Heart right ventricle (tissue), 16 donors: ENCODE results near the gene GUCY2F. TPM values are rescaled to one million over a fixed set of nuclear protein-coding genes. Genes with fewer than 3 reads are reported as not detected.

ENCODE experiments used
- ATAC-seq, 8 donors: fragments of 200-7000 bp; cut with Tn5 transposase; one replicate each; pipeline ENCODE4 v1.9.1; 2020; ENCODE audit warnings: mild to moderate bottlenecking in 8 of 8, moderate library complexity in 8 of 8, moderate number of reproducible peaks in 1 of 8
- DNase-seq, 2 donors: peaks; one replicate each; pipeline ENCODE4 v3.0.0-alpha.2; 2020
- H3K27ac ChIP-seq, 10 donors: fragments of 200-600 bp; sonication (generic) in 2 of 10; one replicate each; pipeline versions ENCODE4 v1.5.0 to v1.8.0; 2020 to 2022; ENCODE audit warnings: mild to moderate bottlenecking in 3 of 10
- H3K27me3 ChIP-seq, 7 donors: fragments of 200-600 bp; one replicate each; pipeline ENCODE4 v1.8.0; 2021 to 2022; ENCODE audit warnings: mild to moderate bottlenecking in 2 of 7
- H3K36me3 ChIP-seq, 9 donors: fragments of 200-600 bp; sonication (generic) in 1 of 9; one replicate each; pipeline versions ENCODE4 v1.5.0 to v1.8.0; 2020 to 2022; ENCODE audit warnings: mild to moderate bottlenecking in 2 of 9
- H3K4me1 ChIP-seq, 9 donors: fragments of 200-600 bp; sonication (generic) in 1 of 9; one replicate each; pipeline versions ENCODE4 v1.5.0 to v1.8.0; 2020 to 2022; ENCODE audit warnings: mild to moderate bottlenecking in 4 of 9
- H3K4me3 ChIP-seq, 10 donors: fragments of 200-600 bp; sonication (generic) in 2 of 10; one replicate each; pipeline versions ENCODE4 v1.5.0 to v1.8.0; 2020 to 2022; ENCODE audit warnings: mild to moderate bottlenecking in 7 of 10, moderate library complexity in 2 of 10
- H3K9me3 ChIP-seq, 11 donors: fragments of 200-600 bp in 10 of 11; sonication (generic) in 2 of 11; one replicate each; pipeline versions ENCODE4 v1.5.0 to v1.8.0; 2013 to 2022; ENCODE audit warnings: mild to moderate bottlenecking in 2 of 11, control low read depth in 1 of 11, moderate library complexity in 1 of 11
- CTCF ChIP-seq, 9 donors: fragments of 200-600 bp; sonication (generic) in 2 of 9; IDR thresholded peaks; one replicate each; pipeline versions ENCODE4 v1.5.0 to v1.8.0; 2021 to 2022; ENCODE audit warnings: antibody characterized with exemption in 9 of 9, mild to moderate bottlenecking in 5 of 9, moderate library complexity in 1 of 9
- WGBS, 2 donors: extraction: QIAGEN DNeasy Blood & Tissue Kit; methylation state at CpG; one replicate each; pipeline ENCODE4 v1.1.7; 2013; ENCODE audit warnings: inconsistent platforms in 1 of 2; 5-methylcytosine and 5-hydroxymethylcytosine counted together
- intact Hi-C, 10 donors: fragments of 100-400 bp; cut with DNase I; formaldehyde crosslinking; loops; one replicate each; pipeline versions ENCODE4 v1.11.1 to v1.14.2; 2022
- polyA plus RNA-seq, 2 donors: library from polyadenylated mRNA; stranded (reverse); fragments of 200-250 nt; gene quantifications; one replicate each; pipeline ENCODE4 v1.2.3, GENCODE V29; 2013
- total RNA-seq, 10 donors: library from RNA; stranded (reverse); fragmentation: NEBNext Ultra II Directional in 3 of 10; extraction: Animal tissue kit (Norgen Biotek cat#: 25700) in 3 of 10; gene quantifications; one replicate each; pipeline versions ENCODE4 v1.2.1 to v1.2.4, GENCODE V29; 2021 to 2023
- donor health status: Arrhythmogenic right ventricular cardiomyopathy.
- donor health status: ischemic (EF 13 %, LVEDD 7.1; RV severe dilation, severe dysfunction).
- donor health status: healthy with polysubstance abuse.
- donor health status: DM: no; HTN: yes; CAD: no.
- donor health status: DM: no; HTN: no; CAD: no.
- donor health status: ischemic (EF 25% LVEDD 6.9; RV normal size, moderate dysfunction).
- donor health status: ischemic (EF 25% LVEDD 5.7; RV mildly dilated, moderate dysfunction).
- donor health status: healthy.
- donor health status: DM: yes; HTN: yes; CAD: no.
- donor health status: Ischemic cardiomyopathy.
- donor health status: ischemic (EF 35%, LVEDD 5.7; RV mildly dilated, moderate dysfunction).
- donor health status: nonischemic (EF 11% LVEDD 7.7; RV severe dilation, severe dysfunction).
- donor health status: DM: yes; HTN: yes; CAD: no.
- donor health status: PGD.
- donor health status: ischemic (EF 29% LVEDD 5.4; RV normal size, mild dysfunction).
- donor health status: nonischemic (EF 23%, LVEDD 6.1; RV moderate dilation, normal function).

GUCY2F gene
- total and polyA plus RNA-seq, 12 donors = not detected

DNA sequence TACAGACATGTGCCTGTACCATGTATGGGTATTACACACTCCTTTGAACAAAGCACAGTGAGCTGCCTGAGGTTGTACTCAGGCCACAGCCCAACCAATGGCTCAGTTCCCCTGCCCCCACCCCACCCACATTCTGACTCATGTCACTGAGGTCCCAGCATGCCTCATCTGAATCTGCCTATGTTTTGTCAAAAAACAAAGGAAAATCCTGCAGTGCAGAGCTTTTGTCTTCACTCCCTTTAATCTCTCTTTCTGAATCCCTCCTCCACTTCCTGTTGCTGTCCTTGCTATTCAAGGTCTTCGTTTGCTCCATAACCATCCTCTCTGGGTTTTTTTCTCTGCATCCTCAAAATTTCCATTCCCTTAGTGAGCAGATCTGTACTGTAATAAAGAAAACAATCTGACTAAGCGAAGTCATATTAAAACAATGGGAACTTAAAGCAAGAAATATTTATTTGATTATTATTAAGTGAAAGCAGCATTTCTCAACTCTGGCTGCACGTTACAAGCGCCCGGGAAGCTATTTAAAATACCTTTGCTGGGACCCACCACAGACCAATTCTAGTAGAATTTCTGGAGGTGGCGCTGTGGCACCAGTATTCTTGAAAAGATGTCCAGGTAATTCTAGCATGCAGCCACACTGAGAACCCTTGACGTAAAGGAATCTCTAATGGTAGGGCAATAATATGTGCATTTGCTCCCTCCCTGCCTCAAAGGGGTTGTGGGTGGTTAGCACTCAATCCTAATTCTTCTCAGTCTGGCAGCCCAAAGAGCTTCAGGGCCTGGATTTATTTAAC lies 8.7 kb downstream of the GUCY2F start:
- Histone ChIP-seq H3K36me3 (no peaks in the 10 kb centered on the region), H3K27ac (no peak overlapping the region), H3K4me3 (no peak overlapping the region), H3K9me3 (no peaks in the 10 kb centered on the region), H3K4me1 (peaks cover 0 to 7% (median 0%) of the 10 kb centered on the region in 9 donors), H3K27me3 (peaks cover 0 to 85% (median 0%) of the 10 kb centered on the region in 7 donors)
- no peak for TF ChIP-seq CTCF (IDR thresholded peaks at IDR 0.05)
- intact Hi-C loops = loop anchor here in 5 of 10 donors (5.0 to 10.0 kb wide), 3 partner anchors 771 to 1278 kb away; no protein-coding TSS in a partner anchor
- DNase-seq (peak in 1 of 2 donors; percentile 2), ATAC-seq (peak in 1 of 8 donors; percentile 48)
- 55 to 56% methylated on average over 7 of the region's 7 CpGs for WGBS, 2 donors

DNA sequence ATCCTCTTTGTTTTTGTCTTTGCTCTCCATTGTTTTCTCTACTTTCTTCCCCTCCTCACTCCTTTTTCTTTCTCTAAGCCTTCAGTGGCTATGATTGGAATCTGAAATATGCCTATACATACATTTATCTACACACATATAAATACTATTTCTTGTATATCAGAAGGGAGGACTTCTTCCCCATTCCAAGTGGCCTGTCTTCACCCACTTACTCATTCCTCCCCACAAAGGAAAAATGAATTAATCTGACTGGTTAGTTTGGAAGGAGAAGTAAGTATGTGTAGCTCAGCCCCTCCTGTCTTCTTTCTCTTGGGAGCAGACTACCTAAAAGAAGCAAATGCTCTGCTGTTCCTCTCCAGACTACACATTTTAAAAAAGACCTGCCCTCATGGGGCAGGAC lies 17.7 kb downstream of the GUCY2F start:
- ATAC-seq (no peak), DNase-seq (no peak)
- TF ChIP-seq CTCF (IDR thresholded peaks at IDR 0.05) = no peak
- H3K4me3 ChIP-seq = no peak overlapping the region
- no peaks in the 10 kb centered on the region for H3K36me3 ChIP-seq
- no peaks in the 10 kb centered on the region for H3K4me1 ChIP-seq
- intact Hi-C loops = no loop called here
- H3K9me3 ChIP-seq = no peaks in the 10 kb centered on the region
- H3K27ac ChIP-seq = no peak overlapping the region
- H3K27me3 ChIP-seq = peaks cover 0 to 63% (median 0%) of the 10 kb centered on the region in 7 donors

DNA sequence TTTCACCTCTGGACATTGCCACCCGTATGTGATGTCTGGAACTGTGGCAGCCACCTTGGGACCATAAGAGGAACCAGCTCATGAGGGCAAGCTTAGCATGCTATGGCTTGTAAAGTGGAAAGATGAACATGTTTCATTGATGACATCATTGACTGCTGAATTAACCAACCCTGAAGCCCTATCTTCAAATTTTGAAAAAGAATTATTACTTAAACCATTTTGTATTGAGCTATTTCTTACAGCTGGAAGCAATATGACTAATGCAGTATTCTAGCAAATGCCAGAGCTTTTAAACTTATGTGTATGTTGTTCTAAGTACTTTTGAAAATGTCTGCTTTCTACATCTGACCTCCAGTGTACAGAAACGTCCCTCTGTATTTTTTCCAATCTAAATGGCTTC lies 18.1 kb downstream of the GUCY2F start:
- peaks cover 0 to 61% (median 0%) of the 10 kb centered on the region in 7 donors for H3K27me3 ChIP-seq
- intact Hi-C loops = no loop called here
- WGBS, 2 donors = 48 to 61% methylated on average over 2 of the region's 2 CpGs
- H3K4me3 ChIP-seq = no peak overlapping the region
- no peak for TF ChIP-seq CTCF (IDR thresholded peaks at IDR 0.05)
- no peaks in the 10 kb centered on the region for H3K9me3 ChIP-seq
- DNase-seq = no peak
- ATAC-seq = no peak
- no peak overlapping the region for H3K27ac ChIP-seq
- no peaks in the 10 kb centered on the region for H3K36me3 ChIP-seq
- no peaks in the 10 kb centered on the region for H3K4me1 ChIP-seq

DNA sequence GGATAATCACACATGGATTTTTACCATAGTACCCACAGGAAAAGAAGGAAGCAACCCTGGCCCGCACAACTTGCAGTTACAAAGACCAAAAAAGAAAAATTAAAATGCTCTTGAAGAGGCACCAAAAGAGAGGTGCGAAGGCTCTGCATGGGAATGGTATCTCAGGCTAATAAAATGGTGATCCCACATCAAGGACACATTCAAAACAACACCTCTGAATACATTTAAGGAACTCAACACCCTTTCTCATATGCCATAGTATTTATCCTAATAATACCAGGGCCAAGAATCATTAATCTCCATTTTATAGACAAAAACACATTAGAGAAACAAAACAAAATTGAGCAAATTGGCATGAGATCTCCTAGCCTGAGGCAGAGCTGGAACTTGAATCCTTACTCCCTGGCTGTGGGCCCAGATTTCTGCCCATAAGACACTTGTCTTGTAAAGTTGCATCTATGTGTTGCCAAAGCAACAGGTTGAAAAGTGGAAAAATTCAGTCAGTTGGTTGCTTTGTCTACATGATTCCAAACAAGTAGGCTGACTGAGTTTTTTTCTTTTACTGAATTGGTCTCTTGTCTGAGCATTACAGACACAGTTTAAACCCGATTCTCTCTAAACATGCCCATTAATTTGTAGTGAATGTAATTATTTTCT lies 33.5 kb downstream of the GUCY2F start:
- DNase-seq = no peak
- H3K9me3 ChIP-seq = no peaks in the 10 kb centered on the region
- WGBS, 2 donors = 91 to 97% methylated on average over 3 of the region's 3 CpGs
- H3K4me3 ChIP-seq = no peak overlapping the region
- ATAC-seq = no peak
- no peak overlapping the region for H3K27ac ChIP-seq
- no peak for TF ChIP-seq CTCF (IDR thresholded peaks at IDR 0.05)
- no peaks in the 10 kb centered on the region for H3K36me3 ChIP-seq
- no peaks in the 10 kb centered on the region for H3K4me1 ChIP-seq
- intact Hi-C loops = no loop called here
- H3K27me3 ChIP-seq = peaks cover 0 to 39% (median 0%) of the 10 kb centered on the region in 7 donors
